SK-N-SH (cell line): ENCODE measurements around the gene PNMA1. TPM values are rescaled to one million over a fixed set of nuclear protein-coding genes. Genes with fewer than 3 reads are reported as not detected.

Experiments
- CTCF ChIA-PET: fragments of 300-600, 350-600 bp; formaldehyde crosslinking; extraction: SDS; loops from one replicate; lab custom pipeline; 2021; lab: Yijun Ruan, JAX
- POLR2A ChIA-PET: fragments of 350-600 bp; sonication (Branson Sonifier 250); formaldehyde crosslinking; extraction: SDS; loops from one replicate; lab custom pipeline; 2020; ENCODE audit warnings: antibody characterized with exemption, inconsistent platforms; lab: Yijun Ruan, JAX
- DNase-seq: peaks from one replicate; pipeline ENCODE4 v3.0.0; 2012
- H2AFZ ChIP-seq: fragments of 200-600 bp; sonication (generic); 2 replicates; pipeline ENCODE4 v1.8.1; 2016; ENCODE audit warnings: antibody characterized with exemption, mild to moderate bottlenecking, low read depth
- H3F3A ChIP-seq: fragments of 200-600 bp; sonication (generic); replicated peaks from 2 replicates; pipeline ENCODE3; 2016; ENCODE audit warnings: antibody characterized with exemption, mild to moderate bottlenecking; ENCODE audit not compliant: insufficient read depth
- H3K27ac ChIP-seq, 2 experiments: fragments of 200-500 bp in 1 of 2; fragments of 200-600 bp in 1 of 2; sonication (Bioruptor generic) in 1 of 2; sonication (generic), shearing (Covaris generic) in 1 of 2; 2 replicates each; pipeline versions ENCODE4 v1.5.1 to v1.6.1; 2014 to 2016; ENCODE audit warnings: low read depth in 2 of 2, inconsistent platforms in 1 of 2, low read length in 1 of 2, mild to moderate bottlenecking in 1 of 2, mixed read lengths in 1 of 2
- H3K27me3 ChIP-seq: fragments of 200-600 bp; sonication (generic), shearing (Covaris generic); 2 replicates; pipeline ENCODE4 v1.6.1; 2016; ENCODE audit warnings: mixed run types; ENCODE audit not compliant: insufficient read depth
- H3K36me3 ChIP-seq, 2 experiments: fragments of 200-500 bp in 1 of 2; fragments of 200-600 bp in 1 of 2; sonication (Bioruptor generic) in 1 of 2; sonication (generic) in 1 of 2; replicated peaks in 1 of 2; 2 replicates each; pipeline versions ENCODE3 to v1.5.1; 2014 to 2016; ENCODE audit warnings: low read length in 1 of 2, mild to moderate bottlenecking in 1 of 2; ENCODE audit not compliant: insufficient read depth in 2 of 2, control insufficient read depth in 1 of 2
- H3K4me1 ChIP-seq, 2 experiments: fragments of 200-500 bp in 1 of 2; fragments of 200-600 bp in 1 of 2; sonication (Bioruptor generic) in 1 of 2; sonication (generic), shearing (Covaris generic) in 1 of 2; 2 replicates each; pipeline versions ENCODE4 v1.5.1 to v1.6.1; 2014 to 2016; ENCODE audit warnings: low read depth in 1 of 2, low read length in 1 of 2, mixed run types in 1 of 2; ENCODE audit not compliant: insufficient read depth in 2 of 2, control insufficient read depth in 1 of 2
- H3K4me2 ChIP-seq: fragments of 200-600 bp; sonication (generic), shearing (Covaris generic); 2 replicates; pipeline ENCODE4 v1.6.1; 2017; ENCODE audit warnings: mixed run types
- H3K4me3 ChIP-seq, 2 experiments: fragments of 200-500 bp in 1 of 2; fragments of 200-600 bp in 1 of 2; sonication (Bioruptor generic) in 1 of 2; sonication (generic), shearing (Covaris generic) in 1 of 2; 2 replicates each; pipeline versions ENCODE4 v1.5.1 to v1.8.1; 2014 to 2016; ENCODE audit warnings: low read depth in 2 of 2, inconsistent platforms in 1 of 2, low read length in 1 of 2, mild to moderate bottlenecking in 1 of 2, mixed read lengths in 1 of 2, moderate library complexity in 1 of 2
- H3K79me2 ChIP-seq: fragments of 200-600 bp; sonication (generic); 2 replicates; pipeline ENCODE4 v1.8.1; 2017; ENCODE audit warnings: mild to moderate bottlenecking; ENCODE audit not compliant: insufficient read depth
- H3K9ac ChIP-seq: fragments of 200-600 bp; sonication (generic); 2 replicates; pipeline ENCODE4 v1.6.1; 2017; ENCODE audit warnings: mixed run types
- H3K9me2 ChIP-seq: fragments of 200-600 bp; sonication (generic); 2 replicates; pipeline ENCODE4 v1.6.1; 2017; ENCODE audit warnings: mixed run types
- H3K9me3 ChIP-seq: fragments of 200-600 bp; sonication (generic); 2 replicates; pipeline ENCODE4 v1.6.1; 2017; ENCODE audit warnings: mixed run types, mild to moderate bottlenecking, moderate library complexity
- H4K20me1 ChIP-seq: fragments of 200-600 bp; sonication (generic); 2 replicates; pipeline ENCODE4 v1.6.1; 2017; ENCODE audit warnings: mild to moderate bottlenecking, mixed run types; ENCODE audit not compliant: insufficient read depth
- CHD2 ChIP-seq: fragments of 150-350 bp; IDR thresholded peaks from 2 replicates; pipeline ENCODE4 v1.6.1; 2018; ENCODE audit warnings: low read length; ENCODE audit not compliant: partially characterized antibody
- CTCF ChIP-seq: fragments of 200-600 bp; sonication (generic); IDR thresholded peaks from 2 replicates; pipeline ENCODE4 v1.6.1; 2017; ENCODE audit warnings: antibody characterized with exemption, mild to moderate bottlenecking, moderate library complexity
- ELF1 ChIP-seq: IDR thresholded peaks from 2 replicates; pipeline ENCODE4 v1.4.0; 2012
- EP300 ChIP-seq, 2 experiments: IDR thresholded peaks; 2 replicates each; pipeline versions ENCODE4 v1.4.0 to v1.6.1; 2012; ENCODE audit warnings: borderline replicate concordance in 1 of 2, low read depth in 1 of 2, low read length in 1 of 2
- FOSL2 ChIP-seq: IDR thresholded peaks from 2 replicates; pipeline ENCODE4 v1.4.0; 2012; ENCODE audit warnings: low read depth, mild to moderate bottlenecking, moderate library complexity, borderline replicate concordance
- FOXJ3 ChIP-seq: sonication (generic); formaldehyde crosslinking; IDR thresholded peaks from 2 replicates; pipeline ENCODE4 v1.5.1; 2020; ENCODE audit warnings: mild to moderate bottlenecking, missing genetic modification reagents
- GATA2 ChIP-seq: sonication (generic); formaldehyde crosslinking; IDR thresholded peaks from 2 replicates; pipeline ENCODE4 v1.5.0; 2020; ENCODE audit warnings: mild to moderate bottlenecking, missing genetic modification reagents
- MAX ChIP-seq: IDR thresholded peaks from 2 replicates; pipeline ENCODE4 v1.4.0; 2012; ENCODE audit warnings: low read depth
- MXI1 ChIP-seq: IDR thresholded peaks from 2 replicates; pipeline ENCODE4 v1.6.1; 2012; ENCODE audit warnings: mild to moderate bottlenecking, low read depth, low read length, improper control_type of control experiment
- SIN3A ChIP-seq: IDR thresholded peaks from 2 replicates; pipeline ENCODE4 v1.6.1; 2012; ENCODE audit warnings: low read depth, mild to moderate bottlenecking, low read length, moderate library complexity, borderline replicate concordance
- TCF12 ChIP-seq: IDR thresholded peaks from 2 replicates; pipeline ENCODE4 v1.4.0; 2012
- WGBS: methylation state at CpG from one replicate; pipeline ENCODE4 v1.1.6; 2017; ENCODE audit warnings: low lambda C conversion rate; 5-methylcytosine and 5-hydroxymethylcytosine counted together
- polyA plus RNA-seq, 3 experiments: library from polyadenylated mRNA; depleted of rRNA; stranded (reverse); fragments of >200 nt; gene quantifications; 2 replicates each; pipeline ENCODE4 v1.2.3, GENCODE V29; 2012
- TF ChIP-seq, protein P1 (sequence below): IDR thresholded peaks from 2 replicates; pipeline ENCODE4 v1.6.1; 2012; ENCODE audit warnings: mild to moderate bottlenecking, low read depth, low read length, moderate library complexity
- TF ChIP-seq, protein P2 (sequence below): IDR thresholded peaks from 2 replicates; pipeline ENCODE4 v1.4.0; 2012; ENCODE audit warnings: low read depth, borderline replicate concordance

Gene PNMA1
- polyA plus RNA-seq, 1 of the 3 experiments (the other 2 are of a cell fraction), result 31.5 TPM

DNA sequence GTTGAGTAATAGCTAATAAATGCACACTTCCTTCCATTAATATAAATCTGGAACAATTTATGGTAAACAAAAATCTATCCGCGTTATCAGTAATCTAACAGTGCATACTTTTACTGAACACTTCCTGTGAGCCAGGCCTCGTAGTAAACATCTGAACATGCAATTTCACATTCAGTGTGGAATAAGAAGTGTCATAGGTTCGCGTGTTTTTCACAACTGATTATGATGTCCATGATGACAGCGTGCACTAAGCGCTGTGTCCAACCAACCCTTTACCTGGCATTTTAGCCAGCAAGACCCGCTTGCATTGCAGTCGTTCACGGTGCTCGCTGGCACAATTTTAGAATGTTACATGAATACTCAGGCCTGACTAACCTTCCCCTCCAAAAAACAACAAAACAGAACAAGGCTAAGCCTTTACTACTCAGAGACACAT, 2.1 kb downstream of the PNMA1 start:
- Histone ChIP-seq H3K79me2 (peaks cover 41% of the 10 kb centered on the region), H3K9me3 (no peaks in the 10 kb centered on the region), H3K36me3 (peaks cover 9 to 12% of the 10 kb centered on the region in 2 experiments), H3K27me3 (no peaks in the 10 kb centered on the region), H3K9ac (peak overlapping the region; percentile 80), H3K27ac (peak overlapping the region in 1 of 2 experiments; percentile 90; a peak in 2 of 4 replicates), H3F3A (peaks cover 19% of the 10 kb centered on the region), H3K4me1 (peaks cover 0 to 19% of the 10 kb centered on the region in 2 experiments; a peak in 3 of 4 replicates), H3K4me3 (peak overlapping the region; percentile 79 to 83), H4K20me1 (peaks cover 24% of the 10 kb centered on the region), H3K4me2 (peak overlapping the region; percentile 93), H3K9me2 (no peaks in the 10 kb centered on the region), H2AFZ (no peak overlapping the region)
- TF ChIP-seq MXI1, result peak; percentile 51; the same call in 1 of the 2 replicates
- peak; percentile 15; the same call in 1 of the 2 replicates for TF ChIP-seq GATA2 (CRISPR knock-in tag)
- no peak for TF ChIP-seq ELF1
- POLR2A ChIA-PET, result no interaction called here
- 16% methylated on average over 9 of the region's 11 CpGs for WGBS
- CTCF ChIA-PET, result interaction anchor here (0.6 to 2.0 kb wide), 6 partner anchors 17 to 255 kb away, joined by 3 to 7 read pairs (median 3); no protein-coding TSS in a partner anchor
- DNase-seq, result no peak

DNA sequence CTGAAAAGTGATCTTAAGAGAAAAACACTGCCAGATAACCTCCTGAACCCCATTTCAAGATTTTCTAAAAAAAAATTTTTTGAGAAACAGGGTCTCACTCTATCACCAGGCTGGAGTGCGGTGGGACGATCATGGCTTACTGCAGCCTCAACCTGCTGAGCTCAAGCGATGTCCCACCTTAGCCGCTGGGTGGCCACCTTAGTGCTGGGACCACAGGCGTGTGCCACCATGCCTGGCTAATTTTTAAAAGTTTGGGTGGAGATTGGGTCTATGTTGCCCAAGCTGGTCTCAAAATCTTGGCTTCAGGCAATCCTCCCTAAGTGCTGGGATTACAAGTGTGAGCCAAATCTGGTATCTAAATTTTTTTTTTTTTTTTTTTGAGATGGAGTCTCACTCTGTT, 3.4 kb downstream of the PNMA1 start:
- no peak overlapping the region for H2AFZ ChIP-seq
- POLR2A ChIA-PET, result interaction anchor here (0.7 kb wide), 1 partner anchor 58 kb away, joined by 3 read pairs; no protein-coding TSS in a partner anchor
- no peak for DNase-seq

More for the DNA sequence above, 3.4 kb downstream of the PNMA1 start:
- no peak overlapping the region for H3K9ac ChIP-seq
- H3K4me1 ChIP-seq, result peaks cover 0 to 15% of the 10 kb centered on the region in 2 experiments; a peak in 3 of 4 replicates
- no peak overlapping the region for H3K4me2 ChIP-seq
- peaks cover 24% of the 10 kb centered on the region for H4K20me1 ChIP-seq
- no peaks in the 10 kb centered on the region for H3K9me3 ChIP-seq
- H3K27ac ChIP-seq, result no peak overlapping the region
- H3F3A ChIP-seq, result peaks cover 14% of the 10 kb centered on the region
- no peaks in the 10 kb centered on the region for H3K9me2 ChIP-seq
- H3K79me2 ChIP-seq, result peaks cover 41% of the 10 kb centered on the region
- H3K27me3 ChIP-seq, result no peaks in the 10 kb centered on the region
- 80% methylated on average over 5 of the region's 5 CpGs for WGBS
- CTCF ChIA-PET, result interaction anchor here (1.2 to 2.0 kb wide), 3 partner anchors 13 to 202 kb away, joined by 4 to 7 read pairs (median 7); no protein-coding TSS in a partner anchor
- no peak for TF ChIP-seq CHD2
- TF ChIP-seq, protein P1, sequence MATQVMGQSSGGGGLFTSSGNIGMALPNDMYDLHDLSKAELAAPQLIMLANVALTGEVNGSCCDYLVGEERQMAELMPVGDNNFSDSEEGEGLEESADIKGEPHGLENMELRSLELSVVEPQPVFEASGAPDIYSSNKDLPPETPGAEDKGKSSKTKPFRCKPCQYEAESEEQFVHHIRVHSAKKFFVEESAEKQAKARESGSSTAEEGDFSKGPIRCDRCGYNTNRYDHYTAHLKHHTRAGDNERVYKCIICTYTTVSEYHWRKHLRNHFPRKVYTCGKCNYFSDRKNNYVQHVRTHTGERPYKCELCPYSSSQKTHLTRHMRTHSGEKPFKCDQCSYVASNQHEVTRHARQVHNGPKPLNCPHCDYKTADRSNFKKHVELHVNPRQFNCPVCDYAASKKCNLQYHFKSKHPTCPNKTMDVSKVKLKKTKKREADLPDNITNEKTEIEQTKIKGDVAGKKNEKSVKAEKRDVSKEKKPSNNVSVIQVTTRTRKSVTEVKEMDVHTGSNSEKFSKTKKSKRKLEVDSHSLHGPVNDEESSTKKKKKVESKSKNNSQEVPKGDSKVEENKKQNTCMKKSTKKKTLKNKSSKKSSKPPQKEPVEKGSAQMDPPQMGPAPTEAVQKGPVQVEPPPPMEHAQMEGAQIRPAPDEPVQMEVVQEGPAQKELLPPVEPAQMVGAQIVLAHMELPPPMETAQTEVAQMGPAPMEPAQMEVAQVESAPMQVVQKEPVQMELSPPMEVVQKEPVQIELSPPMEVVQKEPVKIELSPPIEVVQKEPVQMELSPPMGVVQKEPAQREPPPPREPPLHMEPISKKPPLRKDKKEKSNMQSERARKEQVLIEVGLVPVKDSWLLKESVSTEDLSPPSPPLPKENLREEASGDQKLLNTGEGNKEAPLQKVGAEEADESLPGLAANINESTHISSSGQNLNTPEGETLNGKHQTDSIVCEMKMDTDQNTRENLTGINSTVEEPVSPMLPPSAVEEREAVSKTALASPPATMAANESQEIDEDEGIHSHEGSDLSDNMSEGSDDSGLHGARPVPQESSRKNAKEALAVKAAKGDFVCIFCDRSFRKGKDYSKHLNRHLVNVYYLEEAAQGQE, result no peak
- TF ChIP-seq MAX, result no peak
- TF ChIP-seq SIN3A, result no peak
- TF ChIP-seq EP300 (IDR thresholded peaks at IDR 0.05; ENCODE audit: borderline replicate concordance in 1 of 2, low read depth in 1 of 2, low read length in 1 of 2), result no peak
- no peak for TF ChIP-seq TCF12
- TF ChIP-seq, protein P2, sequence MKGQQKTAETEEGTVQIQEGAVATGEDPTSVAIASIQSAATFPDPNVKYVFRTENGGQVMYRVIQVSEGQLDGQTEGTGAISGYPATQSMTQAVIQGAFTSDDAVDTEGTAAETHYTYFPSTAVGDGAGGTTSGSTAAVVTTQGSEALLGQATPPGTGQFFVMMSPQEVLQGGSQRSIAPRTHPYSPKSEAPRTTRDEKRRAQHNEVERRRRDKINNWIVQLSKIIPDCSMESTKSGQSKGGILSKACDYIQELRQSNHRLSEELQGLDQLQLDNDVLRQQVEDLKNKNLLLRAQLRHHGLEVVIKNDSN, result no peak
- no peak for TF ChIP-seq CTCF
- no peak for TF ChIP-seq FOSL2
- no peak for TF ChIP-seq FOXJ3 (CRISPR knock-in tag)
- no peak overlapping the region for H3K4me3 ChIP-seq
- H3K36me3 ChIP-seq, result peaks cover 2 to 6% of the 10 kb centered on the region in 2 experiments
